ENCODE data around the gene TMEM81. TPM values are rescaled to one million over a fixed set of nuclear protein-coding genes. Genes with fewer than 3 reads are reported as not detected.

The TMEM81 gene
- total RNA-seq, 1 donor from 2014 or later, result 3.3 TPM

- no peak overlapping the region for H3K4me3 Mint-ChIP-seq
- Histone ChIP-seq H3K36me3 (no peaks in the 10 kb centered on the region), H4K20me1 (ENCODE audit: low read depth) (peaks cover 9% of the 10 kb centered on the region)
Measured at GRCh38 chr1:205082431-205082830, 1.8 kb downstream of the TMEM81 start.

GRCh38 chr1:205077934-205078311 is 6.3 kb downstream of the TMEM81 start:
- Histone ChIP-seq H3K27me3 (no peaks in the 10 kb centered on the region), H3K9me3 (ENCODE audit: low read depth) (no peaks in the 10 kb centered on the region), H3K4me3 (no peak overlapping the region), H3K27ac (no peak overlapping the region), H3K4me2 (no peak overlapping the region), H4K20me1 (ENCODE audit: low read depth) (peaks cover 4% of the 10 kb centered on the region), H3K9ac (no peak overlapping the region), H3K79me2 (ENCODE audit: low read depth) (no peaks in the 10 kb centered on the region), H3F3A (ENCODE audit: low read depth) (peaks cover 10% of the 10 kb centered on the region), H2AFZ (replicated peaks) (no peak overlapping the region), H3K36me3 (no peaks in the 10 kb centered on the region), H3K4me1 (peaks cover 5% of the 10 kb centered on the region)
- H3K27ac Mint-ChIP-seq, result no peak overlapping the region
- H3K4me3 Mint-ChIP-seq, result no peak overlapping the region
- peaks cover 15% of the 10 kb centered on the region for H3K4me1 Mint-ChIP-seq
- TF ChIP-seq CTCF (IDR thresholded peaks at IDR 0.05), result no peak
- no peak for TF ChIP-seq EZH2phosphoT487 (IDR thresholded peaks at IDR 0.05)
- TF ChIP-seq EZH2 (IDR thresholded peaks at IDR 0.05), result no peak
- H3K36me3 Mint-ChIP-seq, result peaks cover 2% of the 10 kb centered on the region
- H3K27me3 Mint-ChIP-seq (ENCODE audit: insufficient read depth, low read depth), result no peaks in the 10 kb centered on the region
- no peak for DNase-seq (ENCODE audit: low spot score)
- no peaks in the 10 kb centered on the region for H3K9me3 Mint-ChIP-seq

More at GRCh38 chr1:205082431-205082830, 1.8 kb downstream of the TMEM81 start:
- H3K9me3 Mint-ChIP-seq, result no peaks in the 10 kb centered on the region
- H3K79me2 ChIP-seq (ENCODE audit: low read depth), result no peaks in the 10 kb centered on the region
- H2AFZ ChIP-seq (replicated peaks), result no peak overlapping the region
- peaks cover 19% of the 10 kb centered on the region for H3K36me3 Mint-ChIP-seq
- peak; percentile 64 for DNase-seq (ENCODE audit: low spot score)
- H3K9ac ChIP-seq, result no peak overlapping the region
- H3K27me3 ChIP-seq, result no peaks in the 10 kb centered on the region
- H3K27ac Mint-ChIP-seq, result no peak overlapping the region
- H3K4me3 ChIP-seq, result no peak overlapping the region
- peaks cover 15% of the 10 kb centered on the region for H3K4me1 Mint-ChIP-seq
- no peaks in the 10 kb centered on the region for H3K9me3 ChIP-seq (ENCODE audit: low read depth)
- H3K27ac ChIP-seq, result no peak overlapping the region
- no peaks in the 10 kb centered on the region for H3K27me3 Mint-ChIP-seq (ENCODE audit: insufficient read depth, low read depth)
- peaks cover 14% of the 10 kb centered on the region for H3F3A ChIP-seq (ENCODE audit: low read depth)
- peaks cover 7% of the 10 kb centered on the region for H3K4me1 ChIP-seq
- TF ChIP-seq EZH2 (IDR thresholded peaks at IDR 0.05) (no peak), CTCF (IDR thresholded peaks at IDR 0.05) (no peak), EZH2phosphoT487 (IDR thresholded peaks at IDR 0.05) (no peak)
- no peak overlapping the region for H3K4me2 ChIP-seq

GRCh38 chr1:205077158-205077933 is 6.9 kb downstream of the TMEM81 start:
- Histone ChIP-seq H3K4me1 (no peaks in the 10 kb centered on the region), H3K27ac (no peak overlapping the region), H3K9me3 (ENCODE audit: low read depth) (no peaks in the 10 kb centered on the region), H3K4me2 (no peak overlapping the region), H4K20me1 (ENCODE audit: low read depth) (no peaks in the 10 kb centered on the region), H3K36me3 (no peaks in the 10 kb centered on the region), H2AFZ (replicated peaks) (no peak overlapping the region), H3K4me3 (no peak overlapping the region), H3F3A (ENCODE audit: low read depth) (peaks cover 6% of the 10 kb centered on the region), H3K79me2 (ENCODE audit: low read depth) (no peaks in the 10 kb centered on the region), H3K27me3 (no peaks in the 10 kb centered on the region), H3K9ac (no peak overlapping the region)
- H3K27me3 Mint-ChIP-seq (ENCODE audit: insufficient read depth, low read depth), result no peaks in the 10 kb centered on the region
- no peak overlapping the region for H3K4me3 Mint-ChIP-seq
- H3K27ac Mint-ChIP-seq, result no peak overlapping the region
- H3K4me1 Mint-ChIP-seq, result peaks cover 9% of the 10 kb centered on the region
- peaks cover 2% of the 10 kb centered on the region for H3K36me3 Mint-ChIP-seq
- TF ChIP-seq EZH2 (IDR thresholded peaks at IDR 0.05) (no peak), EZH2phosphoT487 (IDR thresholded peaks at IDR 0.05) (no peak), CTCF (IDR thresholded peaks at IDR 0.05) (no peak)
- no peak for DNase-seq (ENCODE audit: low spot score)
- H3K9me3 Mint-ChIP-seq, result no peaks in the 10 kb centered on the region

Measured in neural progenitor cell (in vitro differentiated cells).